ENCODE measurements around the gene FARS2.

The FARS2 gene

GRCh38 chr6:5707281-5708045, 446.1 kb downstream of the FARS2 start:
- no peaks in the 10 kb centered on the region for H3K27me3 ChIP-seq (ENCODE audit: control insufficient read depth, insufficient read depth, low read length)
- H3K36me3 ChIP-seq (ENCODE audit: control insufficient read depth, insufficient read depth, low read length): no peaks in the 10 kb centered on the region
- no peaks in the 10 kb centered on the region for H3K4me1 ChIP-seq (ENCODE audit: control insufficient read depth, insufficient read depth, low read length)
- no peaks in the 10 kb centered on the region for H3K9me3 ChIP-seq (ENCODE audit: control insufficient read depth, insufficient read depth, low read depth, low read length)
- H3K27ac ChIP-seq (ENCODE audit: low read depth, low read length): no peak overlapping the region
- H3K4me3 ChIP-seq (ENCODE audit: low read depth, low read length): no peak overlapping the region
- H3K9ac ChIP-seq (ENCODE audit: low read length): no peak overlapping the region

- Histone ChIP-seq H3K27ac (ENCODE audit: low read depth, low read length) (no peak overlapping the region), H3K36me3 (ENCODE audit: control insufficient read depth, insufficient read depth, low read length) (no peaks in the 10 kb centered on the region)
These were observed 449.2 kb downstream of the FARS2 start for GRCh38 chr6:5710516-5710915.

GRCh38 chr6:5710936-5711335, 449.6 kb downstream of the FARS2 start:
- H3K36me3 ChIP-seq (ENCODE audit: control insufficient read depth, insufficient read depth, low read length): no peaks in the 10 kb centered on the region
- H3K27me3 ChIP-seq (ENCODE audit: control insufficient read depth, insufficient read depth, low read length): no peaks in the 10 kb centered on the region
- peaks cover 16% of the 10 kb centered on the region; the same call in 1 of the 2 replicates for H3K4me1 ChIP-seq (ENCODE audit: control insufficient read depth, insufficient read depth, low read length)
- H3K9ac ChIP-seq (ENCODE audit: low read length): no peak overlapping the region
- H3K9me3 ChIP-seq (ENCODE audit: control insufficient read depth, insufficient read depth, low read depth, low read length): no peaks in the 10 kb centered on the region
- H3K4me3 ChIP-seq (ENCODE audit: low read depth, low read length): no peak overlapping the region
- H3K27ac ChIP-seq (ENCODE audit: low read depth, low read length): no peak overlapping the region

More at GRCh38 chr6:5710516-5710915, 449.2 kb downstream of the FARS2 start:
- H3K4me3 ChIP-seq (ENCODE audit: low read depth, low read length): no peak overlapping the region
- no peaks in the 10 kb centered on the region for H3K27me3 ChIP-seq (ENCODE audit: control insufficient read depth, insufficient read depth, low read length)
- no peaks in the 10 kb centered on the region for H3K9me3 ChIP-seq (ENCODE audit: control insufficient read depth, insufficient read depth, low read depth, low read length)
- H3K4me1 ChIP-seq (ENCODE audit: control insufficient read depth, insufficient read depth, low read length): peaks cover 16% of the 10 kb centered on the region; the same call in 1 of the 2 replicates
- no peak overlapping the region for H3K9ac ChIP-seq (ENCODE audit: low read length)

- Histone ChIP-seq H3K4me3 (ENCODE audit: low read depth, low read length) (no peak overlapping the region), H3K27ac (ENCODE audit: low read depth, low read length) (no peak overlapping the region), H3K4me1 (ENCODE audit: control insufficient read depth, insufficient read depth, low read length) (peaks cover 16% of the 10 kb centered on the region; the same call in 1 of the 2 replicates), H3K27me3 (ENCODE audit: control insufficient read depth, insufficient read depth, low read length) (no peaks in the 10 kb centered on the region), H3K36me3 (ENCODE audit: control insufficient read depth, insufficient read depth, low read length) (no peaks in the 10 kb centered on the region), H3K9ac (ENCODE audit: low read length) (no peak overlapping the region), H3K9me3 (ENCODE audit: control insufficient read depth, insufficient read depth, low read depth, low read length) (peaks cover 10% of the 10 kb centered on the region)
These were observed 451.3 kb downstream of the FARS2 start for GRCh38 chr6:5712349-5713215.

GRCh38 chr6:5713519-5713918, 452.2 kb downstream of the FARS2 start:
- H3K4me1 ChIP-seq (ENCODE audit: control insufficient read depth, insufficient read depth, low read length): peaks cover 16% of the 10 kb centered on the region; the same call in 1 of the 2 replicates
- H3K4me3 ChIP-seq (ENCODE audit: low read depth, low read length): no peak overlapping the region
- no peak overlapping the region for H3K27ac ChIP-seq (ENCODE audit: low read depth, low read length)
- H3K27me3 ChIP-seq (ENCODE audit: control insufficient read depth, insufficient read depth, low read length): no peaks in the 10 kb centered on the region
- no peak overlapping the region for H3K9ac ChIP-seq (ENCODE audit: low read length)
- H3K36me3 ChIP-seq (ENCODE audit: control insufficient read depth, insufficient read depth, low read length): no peaks in the 10 kb centered on the region
- H3K9me3 ChIP-seq (ENCODE audit: control insufficient read depth, insufficient read depth, low read depth, low read length): peaks cover 10% of the 10 kb centered on the region

- Histone ChIP-seq H3K27ac (ENCODE audit: low read depth, low read length) (no peak overlapping the region), H3K4me1 (ENCODE audit: control insufficient read depth, insufficient read depth, low read length) (peaks cover 17% of the 10 kb centered on the region), H3K27me3 (ENCODE audit: control insufficient read depth, insufficient read depth, low read length) (no peaks in the 10 kb centered on the region), H3K9me3 (ENCODE audit: control insufficient read depth, insufficient read depth, low read depth, low read length) (peaks cover 10% of the 10 kb centered on the region), H3K9ac (ENCODE audit: low read length) (no peak overlapping the region), H3K4me3 (ENCODE audit: low read depth, low read length) (no peak overlapping the region), H3K36me3 (ENCODE audit: control insufficient read depth, insufficient read depth, low read length) (no peaks in the 10 kb centered on the region)
These were observed 457.1 kb downstream of the FARS2 start for GRCh38 chr6:5718231-5718947.

- Histone ChIP-seq H3K27ac (ENCODE audit: low read depth, low read length) (no peak overlapping the region), H3K9me3 (ENCODE audit: control insufficient read depth, insufficient read depth, low read depth, low read length) (no peaks in the 10 kb centered on the region), H3K36me3 (ENCODE audit: control insufficient read depth, insufficient read depth, low read length) (no peaks in the 10 kb centered on the region), H3K4me3 (ENCODE audit: low read depth, low read length) (no peak overlapping the region), H3K9ac (ENCODE audit: low read length) (no peak overlapping the region), H3K4me1 (ENCODE audit: control insufficient read depth, insufficient read depth, low read length) (peaks cover 23% of the 10 kb centered on the region), H3K27me3 (ENCODE audit: control insufficient read depth, insufficient read depth, low read length) (no peaks in the 10 kb centered on the region)
These were observed 462.8 kb downstream of the FARS2 start for GRCh38 chr6:5723841-5724691.

- H3K27me3 ChIP-seq (ENCODE audit: control insufficient read depth, insufficient read depth, low read length): no peaks in the 10 kb centered on the region
- no peak overlapping the region for H3K27ac ChIP-seq (ENCODE audit: low read depth, low read length)
- H3K4me1 ChIP-seq (ENCODE audit: control insufficient read depth, insufficient read depth, low read length): peaks cover 27% of the 10 kb centered on the region
- no peaks in the 10 kb centered on the region for H3K36me3 ChIP-seq (ENCODE audit: control insufficient read depth, insufficient read depth, low read length)
- no peaks in the 10 kb centered on the region for H3K9me3 ChIP-seq (ENCODE audit: control insufficient read depth, insufficient read depth, low read depth, low read length)
- H3K4me3 ChIP-seq (ENCODE audit: low read depth, low read length): no peak overlapping the region
- no peak overlapping the region for H3K9ac ChIP-seq (ENCODE audit: low read length)
These were observed 463.6 kb downstream of the FARS2 start for GRCh38 chr6:5724911-5725310.

GRCh38 chr6:5726976-5727718, 465.8 kb downstream of the FARS2 start:
- H3K4me1 ChIP-seq (ENCODE audit: control insufficient read depth, insufficient read depth, low read length): peaks cover 27% of the 10 kb centered on the region
- no peak overlapping the region for H3K27ac ChIP-seq (ENCODE audit: low read depth, low read length)
- no peak overlapping the region for H3K9ac ChIP-seq (ENCODE audit: low read length)
- H3K36me3 ChIP-seq (ENCODE audit: control insufficient read depth, insufficient read depth, low read length): no peaks in the 10 kb centered on the region
- H3K27me3 ChIP-seq (ENCODE audit: control insufficient read depth, insufficient read depth, low read length): no peaks in the 10 kb centered on the region
- H3K9me3 ChIP-seq (ENCODE audit: control insufficient read depth, insufficient read depth, low read depth, low read length): no peaks in the 10 kb centered on the region
- H3K4me3 ChIP-seq (ENCODE audit: low read depth, low read length): no peak overlapping the region

All from HUES6 (cell line).